Measurements from ENCODE around the gene CBX5.
"Not testable (repeated sequence)": the region's sequence is repeated elsewhere in the genome, so short reads cannot be mapped to it uniquely, and the experiment has no call there.

Gene CBX5

DNA sequence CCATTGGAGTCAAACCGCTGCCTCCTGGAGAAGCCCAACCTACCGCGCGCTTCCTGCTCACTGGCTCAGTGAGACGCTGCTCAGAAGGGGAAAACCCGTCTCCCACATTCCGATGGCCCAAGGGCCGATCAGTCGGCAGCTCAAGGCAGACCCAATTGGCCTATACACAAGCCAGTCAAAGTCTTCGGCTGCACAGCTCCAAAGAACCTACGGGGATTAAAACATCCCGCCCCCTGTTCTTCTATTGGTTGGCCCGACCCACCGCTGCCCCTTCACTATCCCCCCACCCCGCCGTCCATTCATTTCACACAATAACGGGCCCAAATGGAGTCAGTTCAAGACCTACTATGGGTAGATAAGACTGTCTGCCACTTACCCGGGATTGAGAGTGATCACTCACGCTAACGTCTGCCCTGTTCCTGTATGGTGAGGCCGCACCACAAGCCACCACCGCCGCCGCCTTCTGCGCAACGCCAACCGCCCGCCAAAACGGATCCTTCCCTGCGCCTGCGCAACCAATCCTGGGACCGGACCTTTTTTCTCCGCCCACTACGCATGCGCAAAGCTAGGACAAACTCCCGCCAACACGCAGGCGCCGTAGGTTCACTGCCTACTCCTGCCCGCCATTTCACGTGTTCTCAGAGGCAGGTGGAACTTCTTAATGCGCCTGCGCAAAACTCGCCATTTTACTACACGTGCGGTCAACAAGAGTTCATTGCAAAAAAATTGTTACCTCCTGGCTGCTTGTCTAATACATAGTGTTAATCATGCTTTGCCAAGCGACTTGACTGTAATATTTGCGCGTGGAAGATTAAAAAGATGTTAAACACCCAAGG, at the start of gene CBX5:
Gene CBX5 (minus strand): TSS at position 491 of the 836 bp plus-strand sequence. CDS start 22,472 bp downstream, outside the sequence.
- DNase-seq (ENCODE audit: low spot score): peak; percentile 100

DNA sequence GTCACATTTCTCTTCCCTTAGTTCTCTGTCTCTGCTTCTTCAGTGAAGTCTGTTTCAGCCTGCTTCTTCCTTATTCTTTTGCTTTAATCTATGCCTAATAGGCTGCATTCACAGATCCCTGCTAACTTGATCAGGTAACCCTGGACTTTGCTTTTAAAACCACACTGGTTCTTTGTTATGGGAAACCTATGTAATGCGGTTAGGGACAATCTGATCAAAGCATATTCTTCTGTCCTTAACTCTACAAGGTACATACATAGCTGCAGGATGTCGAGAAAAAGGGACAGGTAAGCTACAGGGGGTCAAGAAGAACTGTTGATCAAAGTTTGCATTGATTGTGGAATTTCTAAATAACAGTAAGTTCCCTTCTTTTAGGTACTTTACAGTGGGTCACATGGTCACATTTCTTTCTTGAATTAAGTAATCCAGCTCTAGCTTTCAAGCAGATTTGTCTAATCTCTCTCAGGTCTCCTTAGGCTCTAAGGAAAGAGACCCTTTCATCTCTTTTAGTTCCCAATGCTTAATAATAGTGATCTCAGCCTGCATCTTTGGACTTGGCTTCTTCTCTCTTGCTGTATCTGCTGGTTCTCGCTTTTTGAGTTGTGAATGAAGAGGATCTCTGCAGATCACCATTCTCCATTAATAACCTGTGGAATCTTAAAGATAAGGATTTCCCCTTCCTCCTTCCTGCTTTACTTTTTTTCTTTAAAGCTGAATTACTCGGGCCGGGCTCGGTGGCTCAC, 48.8 kb upstream of the CBX5 start:
- peak; percentile 55 for DNase-seq (ENCODE audit: low spot score)

DNA sequence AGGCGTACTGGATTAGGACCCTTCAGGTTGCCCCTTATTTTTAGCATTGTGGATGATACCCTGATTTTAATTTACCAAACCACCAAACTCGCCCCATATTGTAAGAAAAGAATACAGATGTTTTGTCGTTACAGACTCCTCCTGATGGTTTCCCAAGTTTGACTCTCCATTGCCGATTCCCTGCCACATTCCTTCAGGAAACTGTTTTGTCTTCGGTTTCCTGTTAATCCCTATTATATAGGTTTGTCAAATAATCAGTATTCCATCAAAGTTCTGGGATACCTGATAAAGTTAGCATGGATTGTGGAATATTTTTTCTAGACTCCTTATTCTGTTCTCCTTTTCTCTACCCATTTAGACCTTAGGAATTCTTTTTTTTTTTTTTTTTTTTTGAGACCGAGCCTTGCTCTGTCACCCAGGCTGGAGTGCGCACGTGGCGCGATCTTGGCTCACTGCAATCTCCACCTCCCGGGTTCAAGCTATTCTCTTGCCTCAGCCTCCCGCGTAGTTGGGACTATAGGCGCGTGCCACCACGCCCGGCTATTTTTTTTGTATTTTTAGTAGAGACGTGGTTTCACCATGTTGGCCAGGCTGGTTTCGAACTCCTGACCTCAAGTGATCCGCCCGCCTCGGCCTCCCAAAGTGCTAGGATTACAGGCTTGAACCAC, 45.7 kb upstream of the CBX5 start:
- DNase-seq (ENCODE audit: low spot score): not testable (repeated sequence)

DNA sequence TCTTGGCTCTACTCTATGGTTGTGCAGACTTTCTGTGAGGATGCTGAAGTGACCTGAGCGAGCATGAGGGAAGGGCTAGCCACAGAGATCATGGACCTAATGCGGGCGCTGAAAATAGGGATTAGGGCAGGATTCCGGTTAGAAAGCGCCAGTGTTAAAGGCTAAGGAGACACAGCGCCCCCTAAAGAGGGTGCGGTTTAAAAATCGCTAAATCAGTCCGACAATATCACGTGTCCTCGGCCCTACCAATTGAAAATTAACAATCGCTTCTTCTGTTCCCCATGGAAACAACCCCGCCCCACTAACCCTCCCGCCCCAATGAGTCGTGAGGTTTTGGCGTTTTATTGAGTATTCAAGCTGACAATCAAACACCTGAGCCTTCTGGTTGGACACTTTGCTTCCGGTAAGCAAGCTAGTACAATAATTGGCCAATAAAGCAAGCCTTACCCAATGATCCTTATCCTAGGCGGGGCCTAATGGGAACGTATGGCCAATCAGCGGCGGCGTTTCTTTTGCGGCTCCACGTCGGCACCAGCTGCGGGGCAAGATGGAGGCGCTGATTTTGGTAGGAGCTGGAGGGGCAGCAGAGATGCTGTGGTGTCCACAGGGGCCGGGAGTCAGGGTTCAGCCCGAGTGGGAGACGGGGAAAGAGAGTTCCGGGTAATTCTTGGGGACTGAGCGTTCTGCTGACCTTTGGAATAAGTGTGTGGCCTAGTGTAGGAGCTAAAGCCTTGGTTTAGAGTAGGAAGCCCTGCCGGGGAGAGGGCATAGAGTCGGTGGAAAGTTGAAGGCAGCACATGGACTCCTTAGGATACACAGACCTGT, 44.9 kb upstream of the CBX5 start, which contains the start of gene COPZ1:
Gene COPZ1 (plus strand): TSS at position 515 of the 825 bp plus-strand sequence. CDS start 33 bp downstream, at position 548.
- peak; percentile 100 for DNase-seq (ENCODE audit: low spot score)

DNA sequence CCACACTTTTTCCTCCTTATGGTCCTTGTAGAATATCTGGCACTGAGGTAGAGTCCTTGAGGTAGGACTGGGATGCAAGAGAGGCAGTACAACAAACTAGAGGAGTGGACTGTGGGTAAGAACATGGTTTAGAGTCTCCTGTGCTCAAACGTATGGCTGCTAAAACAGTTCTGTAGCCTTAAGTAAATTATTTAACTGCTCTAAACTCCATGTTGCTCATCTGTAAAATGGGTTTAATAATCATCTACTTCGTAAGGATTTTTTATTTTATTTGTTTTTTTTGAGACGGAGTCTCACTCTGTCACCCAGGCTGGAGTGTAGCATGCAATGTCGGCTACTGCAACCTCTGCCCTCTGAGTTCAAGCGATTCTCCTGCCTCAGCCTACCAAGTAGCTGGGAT, 41.4 kb upstream of the CBX5 start:
- DNase-seq (ENCODE audit: low spot score): no peak

DNA sequence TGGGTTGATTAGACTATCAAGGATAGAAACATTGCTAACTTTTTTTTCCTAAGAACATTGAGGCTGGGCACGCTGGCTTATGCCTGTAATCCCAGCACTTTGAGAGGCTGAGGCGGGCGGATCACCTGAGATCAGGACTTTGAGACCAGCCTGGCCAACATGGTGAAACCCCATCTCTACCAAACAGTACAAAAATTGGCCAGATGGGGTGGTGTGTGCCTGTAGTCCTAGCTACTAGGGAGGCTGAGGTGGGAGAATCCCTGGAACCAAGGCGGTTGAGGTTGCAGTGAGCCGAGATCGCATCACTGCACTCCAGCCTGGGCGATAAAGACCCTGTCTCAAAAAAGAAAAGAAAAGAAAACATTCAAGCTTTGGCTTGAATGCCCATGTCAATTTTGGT, 32.4 kb upstream of the CBX5 start:
- not testable (repeated sequence) for DNase-seq (ENCODE audit: low spot score)

DNA sequence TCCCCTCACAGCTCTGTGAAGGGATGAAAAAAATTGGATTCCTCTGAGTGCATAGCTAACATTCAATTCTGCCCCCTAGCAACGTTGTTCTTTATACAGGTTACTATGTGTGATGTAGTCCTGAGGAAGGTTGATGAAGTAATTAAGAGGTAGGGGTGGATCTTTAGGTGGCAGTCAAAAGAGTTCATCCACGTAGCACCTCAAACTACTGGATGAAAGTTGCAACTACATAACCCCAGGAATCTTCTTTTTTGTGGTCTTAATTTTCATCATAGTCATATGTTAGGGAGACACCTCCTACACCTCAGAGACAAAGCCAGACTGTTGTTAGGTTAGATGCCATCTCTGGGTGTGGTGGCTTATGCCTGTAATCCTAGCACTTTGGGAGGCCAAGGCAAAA, 31.1 kb upstream of the CBX5 start:
- no peak for DNase-seq (ENCODE audit: low spot score)

DNA sequence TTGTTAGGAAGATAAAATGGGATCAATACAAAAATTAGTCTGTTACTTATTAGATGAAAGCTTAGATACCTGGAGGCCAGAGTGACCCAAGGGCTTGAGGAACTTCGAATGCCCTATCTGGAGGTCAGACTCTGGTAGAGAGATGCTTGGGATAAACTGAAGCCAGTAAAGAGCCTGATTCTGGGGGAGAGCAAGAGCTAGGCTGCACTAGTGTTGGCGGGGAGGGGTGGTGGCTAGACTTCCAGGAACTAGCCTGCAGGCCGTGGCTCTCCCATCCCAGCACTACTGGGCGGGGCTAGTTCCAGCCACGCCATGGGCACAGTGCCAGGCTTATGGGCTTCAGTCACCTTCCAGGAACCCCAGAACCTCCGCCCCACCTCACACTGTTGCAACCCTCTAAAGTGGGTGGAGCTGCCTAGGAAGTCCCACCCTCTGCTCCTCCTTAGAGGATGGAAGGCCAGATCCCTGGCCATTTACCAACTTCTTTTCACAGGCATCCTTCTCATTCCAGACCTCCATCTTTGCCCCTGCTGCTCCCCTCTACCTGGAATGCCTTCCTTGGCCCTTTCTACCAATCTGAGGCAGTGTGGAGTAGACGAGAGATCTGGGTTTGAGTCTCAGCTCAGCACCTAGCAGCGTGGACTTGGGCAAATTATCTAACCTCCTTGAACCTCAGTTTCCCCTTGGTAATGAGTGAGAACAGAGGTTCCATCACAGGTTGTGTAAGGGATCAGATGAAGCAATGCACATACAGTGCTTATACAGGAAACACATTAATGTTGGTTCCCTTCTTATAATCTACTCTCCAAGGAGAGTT, 27.2 kb upstream of the CBX5 start:
- no peak for DNase-seq (ENCODE audit: low spot score)

DNA sequence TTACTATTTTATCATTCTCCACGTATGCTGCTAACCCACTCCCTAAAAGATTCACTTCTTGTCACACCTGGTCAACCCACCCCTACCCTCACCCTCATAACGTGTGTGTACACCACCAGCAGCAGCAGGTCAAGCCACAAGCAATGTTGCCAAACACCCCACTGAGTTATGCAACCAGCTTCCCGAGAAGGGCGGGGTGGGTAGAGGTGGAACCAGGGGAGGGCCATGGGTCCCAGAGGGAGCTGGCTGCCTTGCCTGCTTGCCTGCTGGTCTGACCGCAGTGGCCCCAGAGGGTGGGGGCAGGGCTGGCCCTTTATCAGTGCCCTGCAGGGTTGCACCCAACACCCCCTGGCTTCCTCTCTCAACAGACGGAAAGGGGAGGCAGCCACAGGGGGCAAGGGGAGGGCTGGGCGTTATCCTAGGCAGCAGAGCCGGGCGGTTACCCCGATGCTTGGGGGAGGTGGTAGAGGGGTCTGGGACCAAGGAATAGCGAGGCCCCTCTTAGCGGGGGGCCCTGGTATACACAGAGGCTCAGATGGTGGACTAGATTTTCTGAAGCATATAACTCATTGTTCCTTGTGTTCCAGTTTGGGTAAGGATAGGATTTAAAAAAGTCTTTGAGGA, 24.4 kb upstream of the CBX5 start:
- DNase-seq (ENCODE audit: low spot score): no peak

DNA sequence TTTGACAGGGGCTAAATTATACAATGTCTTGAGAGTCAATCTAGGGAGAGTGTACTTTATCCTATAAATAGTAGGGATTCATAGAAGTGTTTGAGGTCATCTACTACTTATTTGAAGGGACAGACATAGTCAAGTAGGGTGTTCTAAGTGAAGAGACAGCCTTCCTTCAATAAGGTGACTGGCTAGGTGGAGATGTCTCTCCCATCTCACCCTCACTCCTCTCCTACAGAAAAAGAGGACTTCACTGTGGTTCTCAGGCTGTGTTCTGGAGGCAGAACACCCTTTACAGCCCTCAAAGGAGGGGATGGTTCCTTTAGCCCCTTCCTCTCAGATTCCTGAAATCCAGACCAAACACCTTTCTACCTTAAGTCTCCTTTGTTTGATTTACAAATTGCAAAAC, 23.7 kb upstream of the CBX5 start:
- no peak for DNase-seq (ENCODE audit: low spot score)

DNA sequence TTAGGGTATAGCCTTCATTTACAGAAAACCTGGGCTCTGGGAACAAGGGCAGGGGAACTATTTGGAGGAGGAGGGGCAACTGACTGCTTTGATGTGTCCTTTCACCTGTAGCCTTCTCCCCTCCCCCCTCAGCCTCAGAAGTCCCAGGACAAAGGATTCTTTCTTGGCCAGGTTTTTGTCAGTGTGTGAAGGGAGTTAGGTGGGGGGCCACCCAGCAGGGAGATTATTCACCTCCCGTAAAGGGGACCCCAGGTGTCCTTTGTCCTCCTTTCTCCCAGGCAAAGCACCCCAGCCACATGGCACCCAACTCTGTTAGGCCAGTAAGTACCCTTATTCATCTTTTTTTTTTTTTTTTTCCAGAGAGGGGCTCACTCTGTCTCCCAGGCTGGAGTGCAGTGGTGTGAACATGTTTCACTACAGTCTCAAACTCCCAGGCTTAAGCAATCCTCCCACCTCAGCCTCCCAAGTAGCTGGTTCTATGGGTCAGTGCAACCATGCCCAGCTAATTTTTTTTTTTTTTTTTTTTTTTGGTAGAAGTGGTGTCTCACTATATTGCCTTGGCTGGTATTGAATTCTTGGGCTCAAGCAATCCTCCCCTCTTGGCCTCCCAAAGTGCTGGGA, 21.6 kb upstream of the CBX5 start:
- no peak for DNase-seq (ENCODE audit: low spot score)

DNA sequence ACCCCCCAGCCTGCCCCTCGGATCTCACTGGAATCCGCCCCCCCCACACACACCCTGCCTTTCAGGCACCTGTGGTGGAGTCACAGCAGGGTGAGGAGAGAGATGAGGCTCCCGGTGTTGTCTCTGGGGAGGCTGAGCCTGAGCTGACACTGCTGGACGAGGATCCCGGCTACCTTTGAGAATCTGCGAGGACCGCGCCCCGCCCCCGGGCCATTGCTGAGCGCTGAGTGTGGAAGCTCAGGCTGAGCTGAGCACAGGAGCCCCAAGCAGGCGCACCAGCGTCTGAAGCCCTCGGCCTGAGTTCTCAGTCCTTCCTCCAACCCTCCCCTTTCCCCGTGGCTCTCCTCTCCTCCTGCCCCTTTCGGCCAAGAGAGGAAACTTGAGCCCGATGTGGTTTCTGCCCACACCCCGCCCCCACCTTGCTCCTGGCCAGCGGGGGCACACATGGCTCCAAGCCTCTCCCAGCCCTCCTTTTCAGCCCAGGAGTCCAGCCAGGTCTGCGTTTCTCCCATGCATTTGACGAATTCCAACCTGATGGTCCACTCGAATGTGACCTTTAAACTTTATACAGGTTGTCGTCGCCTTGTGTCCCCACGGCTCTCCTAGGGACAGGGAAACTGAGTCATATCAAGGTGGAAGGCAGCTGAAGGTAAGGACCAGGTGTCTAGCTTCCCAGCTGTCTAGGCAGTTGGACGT, 21.0 kb upstream of the CBX5 start, which contains the start of gene NFE2:
Gene NFE2 (minus strand): TSS at position 284 of the 696 bp plus-strand sequence. CDS start 5,767 bp downstream, outside the sequence.
- peak; percentile 61 for DNase-seq (ENCODE audit: low spot score)

DNA sequence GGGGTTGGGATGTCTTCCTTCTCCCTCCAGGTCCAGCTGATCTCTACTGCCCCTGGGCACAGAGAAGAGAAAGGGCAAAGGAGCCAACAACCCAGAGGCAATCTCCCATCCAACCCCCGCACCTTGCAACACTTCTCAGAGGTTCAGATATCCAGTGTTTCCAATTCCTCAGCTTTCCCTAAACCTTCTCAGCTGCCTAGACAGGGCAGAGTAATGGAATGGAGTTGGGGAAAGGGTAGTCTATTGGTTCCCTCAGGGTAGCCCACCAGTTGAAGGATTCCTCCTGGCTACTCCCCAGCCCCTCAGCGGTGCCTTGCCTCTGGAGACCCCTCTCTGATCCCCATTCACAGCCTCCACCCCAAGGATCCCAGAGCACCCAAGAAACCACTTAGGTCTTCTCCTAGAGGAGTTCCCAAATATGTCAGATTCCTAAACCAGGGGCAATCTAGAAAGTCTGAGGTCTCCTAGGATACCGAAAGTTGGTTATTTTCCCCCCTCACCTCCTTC, 20.4 kb upstream of the CBX5 start:
- no peak for DNase-seq (ENCODE audit: low spot score)

DNA sequence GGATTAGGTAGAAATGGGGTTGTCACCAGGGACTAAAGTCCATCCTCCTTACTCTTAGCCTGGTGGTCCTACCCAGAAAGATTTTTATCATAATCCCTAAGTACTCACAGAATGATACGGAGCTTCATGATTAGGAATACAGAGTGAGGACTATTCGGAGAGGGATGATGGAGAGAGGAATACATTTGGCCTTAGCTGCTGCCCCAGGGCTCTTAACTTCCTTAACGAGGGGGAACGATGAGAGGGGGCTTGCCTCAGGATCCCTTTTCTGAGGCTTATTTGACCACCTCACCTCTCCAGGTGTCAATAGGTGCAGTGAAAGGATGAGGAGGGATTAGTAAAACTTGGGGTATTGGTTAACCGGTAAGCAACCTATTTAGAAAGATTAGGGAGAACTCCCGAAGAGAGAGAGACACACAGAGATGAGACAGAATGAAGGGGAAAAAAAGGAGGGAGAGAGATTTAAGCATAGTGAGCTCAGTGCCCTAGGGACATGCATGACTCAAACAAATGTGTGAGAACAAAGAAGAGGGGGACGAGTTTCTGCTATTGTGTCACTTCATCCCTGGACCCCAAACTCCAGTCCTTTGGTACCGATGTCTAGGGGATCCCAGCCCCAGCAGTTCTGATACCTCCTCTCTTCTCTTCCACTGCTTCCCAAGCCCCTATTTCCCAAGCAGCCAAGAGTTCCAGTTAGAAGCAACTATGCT, 19.7 kb upstream of the CBX5 start:
- no peak for DNase-seq (ENCODE audit: low spot score)

DNA sequence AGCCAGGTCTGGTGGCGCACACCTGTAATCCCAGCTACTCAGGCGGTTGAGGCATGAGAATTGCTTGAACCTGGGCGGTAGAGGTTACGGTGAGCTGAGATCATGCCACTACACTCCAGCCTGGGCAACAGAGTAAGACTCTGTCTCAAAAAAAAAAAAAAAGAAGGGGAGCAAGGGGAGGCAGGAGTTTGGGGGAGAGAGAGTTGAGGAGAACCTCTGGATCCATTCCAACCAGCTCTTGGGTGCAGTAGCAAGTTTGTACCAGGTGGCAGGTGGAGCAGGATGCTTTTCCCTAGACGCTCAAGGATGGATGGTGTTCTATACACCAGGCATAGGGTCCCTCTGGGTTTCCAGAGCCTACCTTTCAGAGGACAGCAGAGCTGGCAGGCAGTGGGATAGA, 19.0 kb upstream of the CBX5 start:
- no peak for DNase-seq (ENCODE audit: low spot score)

DNA sequence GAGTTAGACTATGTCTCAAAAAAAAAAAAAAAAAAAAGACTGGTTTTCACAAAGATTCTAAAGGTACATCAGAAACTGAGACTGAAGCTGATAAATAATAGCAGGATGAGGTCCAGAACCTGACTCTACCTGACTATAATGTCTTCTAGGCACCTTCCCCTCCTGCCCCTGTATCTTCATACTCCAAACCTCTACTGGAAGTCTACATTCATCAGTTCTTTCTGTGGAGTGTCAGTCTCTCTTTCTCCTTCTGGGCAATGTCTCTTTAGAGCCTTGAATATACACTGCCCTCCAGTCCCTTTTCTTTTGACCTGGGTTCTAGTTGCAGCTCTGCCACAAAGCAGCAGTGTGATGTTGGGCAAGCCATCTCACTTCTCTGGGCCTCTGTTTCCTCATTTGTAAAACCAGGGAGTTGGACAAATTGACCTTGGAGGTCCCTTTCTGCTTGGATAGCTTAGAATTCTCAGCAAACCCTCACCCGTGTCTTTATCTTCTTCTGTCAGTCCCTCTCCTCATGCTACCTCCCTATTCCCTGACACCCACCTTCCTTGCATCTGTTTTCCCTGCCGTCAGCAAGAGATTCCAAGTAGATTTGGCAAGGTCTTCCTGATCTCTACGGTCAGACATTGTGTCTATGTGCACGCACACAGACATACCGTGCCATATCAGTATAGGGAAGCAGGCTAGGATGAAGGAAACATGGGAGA, 16.6 kb upstream of the CBX5 start:
- DNase-seq (ENCODE audit: low spot score): no peak

DNA sequence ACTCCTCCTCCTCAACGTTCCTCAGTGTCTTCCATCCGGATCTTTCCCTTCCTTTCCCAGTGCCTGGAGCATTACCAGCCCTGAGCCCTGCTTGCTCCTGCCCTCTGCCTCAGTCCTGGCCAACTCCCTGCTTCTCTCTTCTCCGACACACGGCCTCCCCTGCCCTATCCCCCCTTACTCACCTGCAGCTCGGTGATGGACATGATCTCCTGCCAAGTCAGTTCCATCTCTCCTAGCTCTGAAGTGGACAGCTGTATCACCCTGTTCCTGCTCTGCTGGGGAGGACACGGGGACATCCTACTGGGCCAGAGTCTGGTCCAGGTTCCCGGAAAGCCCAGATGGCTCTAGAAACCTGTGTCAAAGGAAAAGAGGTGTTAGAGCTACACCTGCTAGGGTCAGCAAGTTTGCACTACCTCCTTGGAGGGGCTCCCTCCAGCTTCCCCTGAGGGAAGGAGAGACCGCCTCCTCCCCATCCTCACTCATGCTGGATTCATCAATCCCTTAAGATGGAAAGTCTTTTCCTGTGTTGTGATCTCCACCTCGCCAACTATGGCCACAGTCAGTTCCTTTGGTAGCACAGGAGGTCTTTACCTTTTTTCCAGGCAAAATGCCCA, 15.1 kb upstream of the CBX5 start:
- DNase-seq (ENCODE audit: low spot score): no peak
